HEK293 (cell line): Measurements from ENCODE around the gene CD8A.

Experiments
- CTCF ChIA-PET: fragments of 350-600 bp; formaldehyde crosslinking; extraction: SDS; loops from one replicate; lab custom pipeline; 2021; ENCODE audit warnings: antibody characterized with exemption; lab: Yijun Ruan, JAX
- POLR2A ChIA-PET: fragments of 300-600 bp; formaldehyde crosslinking; extraction: SDS; loops from one replicate; lab custom pipeline; 2020; ENCODE audit warnings: antibody characterized with exemption, inconsistent platforms; lab: Yijun Ruan, JAX
- H3K27ac ChIP-seq: fragments of 200-500 bp; sonication (Bioruptor generic); 2 replicates; pipeline ENCODE4 v1.5.1; 2014; ENCODE audit warnings: low read depth, low read length, control low read depth, inconsistent platforms; ENCODE audit errors: extremely low read depth
- H3K36me3 ChIP-seq, 2 experiments: fragments of 200-500 bp in 1 of 2; sonication (Bioruptor generic) in 1 of 2; 1 replicate in 1 of 2; 2 replicates in 1 of 2; pipeline ENCODE4 v1.5.1; 2014 to 2017; ENCODE audit warnings: inconsistent platforms in 2 of 2, low read length in 2 of 2; ENCODE audit not compliant: control insufficient read depth in 2 of 2, insufficient read depth in 1 of 2
- H3K4me1 ChIP-seq: fragments of 200-500 bp; sonication (Bioruptor generic); 2 replicates; pipeline ENCODE4 v1.5.1; 2014; ENCODE audit warnings: mild to moderate bottlenecking, low read length, inconsistent platforms; ENCODE audit not compliant: control insufficient read depth, insufficient read depth
- H3K4me3 ChIP-seq: 2 replicates; pipeline ENCODE4 v1.5.1; 2011; ENCODE audit warnings: low read depth, mild to moderate bottlenecking, control low read depth, low read length, moderate library complexity
- H3K9me3 ChIP-seq: fragments of 200-500 bp; sonication (Bioruptor generic); 2 replicates; pipeline ENCODE4 v1.5.1; 2014; ENCODE audit warnings: low read depth, low read length, inconsistent platforms; ENCODE audit not compliant: control insufficient read depth, insufficient read depth
- FEZF1 ChIP-seq: fragments of 450-650 bp; formaldehyde crosslinking; IDR thresholded peaks from 2 replicates; pipeline ENCODE4 v1.5.1; 2016; ENCODE audit warnings: missing biosample characterization, missing genetic modification characterization
- GLIS1 ChIP-seq: fragments of 450-650 bp; formaldehyde crosslinking; IDR thresholded peaks from 2 replicates; pipeline ENCODE4 v1.5.1; 2016; ENCODE audit warnings: missing biosample characterization, missing genetic modification characterization
- IKZF3 ChIP-seq: fragments of 450-650 bp; IDR thresholded peaks from 2 replicates; pipeline ENCODE4 v1.5.0; 2018; ENCODE audit warnings: missing biosample characterization, mild to moderate bottlenecking, missing genetic modification characterization, moderate library complexity
- KLF8 ChIP-seq: fragments of 450-650 bp; formaldehyde crosslinking; IDR thresholded peaks from 2 replicates; pipeline ENCODE4 v1.5.1; 2016; ENCODE audit warnings: missing biosample characterization, missing genetic modification characterization
- MEIS1 ChIP-seq: sonication (generic); formaldehyde crosslinking; IDR thresholded peaks from 2 replicates; pipeline ENCODE4 v1.8.1; 2022; ENCODE audit warnings: missing genetic modification reagents, mild to moderate bottlenecking, borderline replicate concordance
- PBX3 ChIP-seq: sonication (generic); formaldehyde crosslinking; IDR thresholded peaks from 2 replicates; pipeline ENCODE4 v1.8.1; 2022; ENCODE audit warnings: mild to moderate bottlenecking, moderate library complexity, missing genetic modification reagents
- PRDM10 ChIP-seq: fragments of 450-650 bp; formaldehyde crosslinking; IDR thresholded peaks from 2 replicates; pipeline ENCODE4 v1.5.1; 2016; ENCODE audit warnings: missing biosample characterization, missing genetic modification characterization
- REPIN1 ChIP-seq: fragments of 450-650 bp; formaldehyde crosslinking; IDR thresholded peaks from 2 replicates; pipeline ENCODE4 v1.5.1; 2017; ENCODE audit warnings: missing biosample characterization, missing genetic modification characterization, low read depth
- TCF7L2 ChIP-seq: IDR thresholded peaks from 2 replicates; pipeline ENCODE4 v1.6.1; 2011; ENCODE audit warnings: low read depth, mild to moderate bottlenecking, inconsistent platforms, low read length, moderate library complexity, borderline replicate concordance
- ZBTB17 ChIP-seq: fragments of 450-650 bp; formaldehyde crosslinking; IDR thresholded peaks from 2 replicates; pipeline ENCODE4 v1.5.1; 2016; ENCODE audit warnings: missing biosample characterization, missing genetic modification characterization
- ZBTB8A ChIP-seq: fragments of 450-650 bp; formaldehyde crosslinking; IDR thresholded peaks from 2 replicates; pipeline ENCODE4 v1.5.1; 2016; ENCODE audit warnings: missing biosample characterization, missing genetic modification characterization
- ZEB2 ChIP-seq: fragments of 450-650 bp; formaldehyde crosslinking; IDR thresholded peaks from 2 replicates; pipeline ENCODE4 v1.5.1; 2016; ENCODE audit warnings: missing biosample characterization, missing genetic modification characterization
- ZFP41 ChIP-seq: fragments of 450-650 bp; formaldehyde crosslinking; IDR thresholded peaks from 2 replicates; pipeline ENCODE4 v1.5.1; 2016; ENCODE audit warnings: missing biosample characterization, missing genetic modification characterization, borderline replicate concordance
- ZNF2 ChIP-seq: fragments of 450-650 bp; formaldehyde crosslinking; IDR thresholded peaks from 2 replicates; pipeline ENCODE4 v1.5.1; 2016; ENCODE audit warnings: missing biosample characterization, missing genetic modification characterization
- ZNF211 ChIP-seq: fragments of 450-650 bp; formaldehyde crosslinking; IDR thresholded peaks from 2 replicates; pipeline ENCODE4 v1.5.1; 2016; ENCODE audit warnings: low read depth, missing biosample characterization, missing genetic modification characterization
- ZNF354C ChIP-seq: fragments of 450-650 bp; formaldehyde crosslinking; IDR thresholded peaks from 2 replicates; pipeline ENCODE4 v1.5.1; 2016; ENCODE audit warnings: missing biosample characterization, missing genetic modification characterization, low read depth, borderline replicate concordance
- ZNF404 ChIP-seq: fragments of 450-650 bp; formaldehyde crosslinking; IDR thresholded peaks from 2 replicates; pipeline ENCODE4 v1.5.1; 2017; ENCODE audit warnings: missing biosample characterization, missing genetic modification characterization
- ZNF416 ChIP-seq: fragments of 450-650 bp; formaldehyde crosslinking; IDR thresholded peaks from 2 replicates; pipeline ENCODE4 v1.5.1; 2016; ENCODE audit warnings: missing biosample characterization, missing genetic modification characterization
- ZNF433 ChIP-seq: fragments of 450-650 bp; formaldehyde crosslinking; IDR thresholded peaks from 2 replicates; pipeline ENCODE4 v1.5.1; 2016; ENCODE audit warnings: missing biosample characterization, missing genetic modification characterization, low read depth
- ZNF473 ChIP-seq: fragments of 450-650 bp; formaldehyde crosslinking; IDR thresholded peaks from 2 replicates; pipeline ENCODE4 v1.5.1; 2017; ENCODE audit warnings: missing biosample characterization, missing genetic modification characterization
- ZNF48 ChIP-seq: fragments of 450-650 bp; formaldehyde crosslinking; IDR thresholded peaks from 2 replicates; pipeline ENCODE4 v1.5.1; 2016; ENCODE audit warnings: missing biosample characterization, missing genetic modification characterization
- ZNF513 ChIP-seq: fragments of 450-650 bp; IDR thresholded peaks from 2 replicates; pipeline ENCODE4 v1.5.1; 2018; ENCODE audit warnings: missing biosample characterization, missing genetic modification characterization
- ZNF514 ChIP-seq: fragments of 450-650 bp; formaldehyde crosslinking; IDR thresholded peaks from 2 replicates; pipeline ENCODE4 v1.5.1; 2016; ENCODE audit warnings: missing biosample characterization, missing genetic modification characterization
- ZNF549 ChIP-seq: fragments of 450-650 bp; IDR thresholded peaks from 2 replicates; pipeline ENCODE4 v1.5.1; 2018; ENCODE audit warnings: missing biosample characterization, missing genetic modification characterization, mild to moderate bottlenecking, inconsistent platforms, moderate library complexity
- ZNF624 ChIP-seq: fragments of 450-650 bp; formaldehyde crosslinking; IDR thresholded peaks from 2 replicates; pipeline ENCODE4 v1.5.1; 2017; ENCODE audit warnings: missing biosample characterization, missing genetic modification characterization
- ZNF654 ChIP-seq: fragments of 450-650 bp; formaldehyde crosslinking; IDR thresholded peaks from 2 replicates; pipeline ENCODE4 v1.5.1; 2016; ENCODE audit warnings: low read depth, missing biosample characterization, missing genetic modification characterization
- ZNF704 ChIP-seq: fragments of 450-650 bp; formaldehyde crosslinking; IDR thresholded peaks from 2 replicates; pipeline ENCODE4 v1.5.1; 2016; ENCODE audit warnings: missing biosample characterization, missing genetic modification characterization
- ZNF707 ChIP-seq: fragments of 450-650 bp; formaldehyde crosslinking; IDR thresholded peaks from 2 replicates; pipeline ENCODE4 v1.5.1; 2016; ENCODE audit warnings: missing biosample characterization, missing genetic modification characterization
- ZNF776 ChIP-seq: fragments of 450-650 bp; formaldehyde crosslinking; IDR thresholded peaks from 2 replicates; pipeline ENCODE4 v1.5.0; 2017; ENCODE audit warnings: missing biosample characterization, missing genetic modification characterization, borderline replicate concordance
- ZNF830 ChIP-seq: fragments of 450-650 bp; IDR thresholded peaks from 2 replicates; pipeline ENCODE4 v1.5.0; 2018; ENCODE audit warnings: missing biosample characterization, missing genetic modification characterization, low read depth, mild to moderate bottlenecking, moderate library complexity

Gene CD8A

GRCh38 chr2:86764661-86765309, 25.9 kb downstream of the CD8A start (continued):
- no peak for TF ChIP-seq IKZF3
- TF ChIP-seq ZNF433 (tag by site-specific recombination) = no peak
- TF ChIP-seq ZNF48 (tag by site-specific recombination) = no peak
- no peak for TF ChIP-seq ZNF513 (tag by site-specific recombination)
- TF ChIP-seq ZEB2 = no peak
- TF ChIP-seq ZNF354C = no peak
- no peak for TF ChIP-seq ZNF211 (tag by site-specific recombination)
- no peak for TF ChIP-seq ZNF404
- TF ChIP-seq ZNF654 (tag by site-specific recombination) = peak; percentile 54
- no peak for TF ChIP-seq ZNF549 (tag by site-specific recombination)
- no peak for TF ChIP-seq PBX3
- 0 out of 2 replicates have a peak, but pooled peaks have one; percentile 8 for TF ChIP-seq ZBTB17
- TF ChIP-seq ZNF776 = no peak
- TF ChIP-seq ZNF624 (tag by site-specific recombination) = no peak
- TF ChIP-seq ZNF473 (tag by site-specific recombination) = no peak
- TF ChIP-seq, all 188 proteins: peak for 4

- TF ChIP-seq ZNF514 (tag by site-specific recombination) = no peak
- no peak for TF ChIP-seq ZBTB8A (tag by site-specific recombination)
- no peak for TF ChIP-seq PRDM10 (tag by site-specific recombination)
- TF ChIP-seq GLIS1 = no peak
- TF ChIP-seq REPIN1 = no peak
- TF ChIP-seq FEZF1 (tag by site-specific recombination) = no peak
- no peak for TF ChIP-seq ZNF416 (tag by site-specific recombination)
- TF ChIP-seq ZNF2 (tag by site-specific recombination) = no peak
- no peak for TF ChIP-seq ZNF513 (tag by site-specific recombination)
- no peak for TF ChIP-seq ZNF830 (tag by site-specific recombination)
- no peak for TF ChIP-seq MEIS1
- TF ChIP-seq KLF8 (tag by site-specific recombination) = no peak
- TF ChIP-seq ZFP41 (tag by site-specific recombination) = no peak
- TF ChIP-seq ZNF707 (tag by site-specific recombination) = no peak
- no peak for TF ChIP-seq TCF7L2
- TF ChIP-seq ZNF704 (tag by site-specific recombination) = no peak
- Histone ChIP-seq H3K27ac (no peak overlapping the region), H3K36me3 (peaks cover 11 to 31% of the 10 kb centered on the region in 2 experiments), H3K4me3 (no peak overlapping the region), H3K4me1 (peaks cover 4% of the 10 kb centered on the region; the same call in 1 of the 2 replicates), H3K9me3 (no peaks in the 10 kb centered on the region)
- ChIA-PET POLR2A (no interaction called here), CTCF (no interaction called here)
These were observed 30.3 kb downstream of the CD8A start for GRCh38 chr2:86760371-86760770.
